G401.6 (cell line): Measurements from ENCODE around the gene MLYCD.
"Not testable (repeated sequence)": the region's sequence is repeated elsewhere in the genome, so short reads cannot be mapped to it uniquely, and the experiment has no call there.

ENCODE experiments used
- FAIRE-seq: peaks from 2 replicates; lab custom pipeline; 2012; peaks lifted over from hg19 to GRCh38; lab: Jason Lieb, UNC

MLYCD gene

DNA sequence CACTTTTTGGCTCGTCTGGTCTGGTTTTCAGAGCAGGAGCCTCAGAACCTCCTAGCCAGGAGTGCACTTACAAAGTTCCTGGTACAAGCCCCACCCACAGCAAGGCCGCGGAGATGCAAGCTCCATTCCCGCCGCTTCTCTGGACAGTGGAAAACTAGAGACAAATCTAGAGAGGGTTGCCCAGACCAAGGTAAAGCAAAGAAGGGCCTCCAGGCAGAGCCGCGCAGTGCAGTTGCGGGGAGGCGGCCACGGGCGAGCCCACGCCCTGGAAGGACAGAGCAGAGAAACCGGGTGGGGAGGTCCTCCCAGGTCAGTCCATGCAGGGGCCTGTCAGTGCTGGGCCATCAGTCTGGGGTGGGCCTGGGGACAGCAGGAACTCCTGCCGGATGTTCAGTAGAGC, 43.2 kb downstream of the MLYCD start:
- FAIRE-seq: no peak

DNA sequence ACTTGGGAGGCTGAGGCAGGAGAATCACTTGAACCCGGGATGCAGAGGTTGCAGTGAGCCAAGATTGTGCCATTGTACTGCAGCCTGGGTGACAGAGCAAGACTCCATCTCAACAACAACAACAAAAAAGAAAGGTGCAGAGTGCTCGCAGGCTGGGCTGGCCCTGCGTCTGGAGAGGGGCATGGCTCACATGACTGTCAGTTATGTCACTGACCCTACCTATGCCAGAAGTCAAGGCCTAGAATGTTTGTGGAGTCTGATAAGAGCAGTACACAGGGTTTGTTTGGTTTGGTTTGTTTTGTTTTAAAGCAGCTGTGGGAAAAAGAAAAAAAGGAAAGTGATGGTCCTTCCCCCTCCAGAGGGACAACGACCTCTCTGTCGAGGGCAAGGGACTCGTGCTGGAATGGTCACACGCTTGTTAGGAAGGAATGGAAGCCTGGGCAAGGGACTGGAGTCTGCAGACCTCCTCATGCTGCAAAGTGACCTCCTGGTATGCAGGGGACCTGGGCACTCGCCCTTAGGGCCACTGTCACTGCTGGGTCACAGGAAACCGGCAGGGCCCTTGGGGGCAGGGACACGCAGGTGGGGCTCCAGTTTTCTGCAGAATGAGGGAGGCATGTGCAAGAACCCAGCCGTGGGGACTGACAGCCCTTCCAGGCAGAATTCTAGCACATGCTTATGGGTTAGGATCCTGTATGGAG, 44.0 kb downstream of the MLYCD start:
- no peak for FAIRE-seq

- FAIRE-seq: no peak
Observed at GRCh38 chr16:83943516-83944050, 44.7 kb downstream of the MLYCD start.

- FAIRE-seq: no peak
Observed at GRCh38 chr16:83945587-83945986, 46.7 kb downstream of the MLYCD start.

DNA sequence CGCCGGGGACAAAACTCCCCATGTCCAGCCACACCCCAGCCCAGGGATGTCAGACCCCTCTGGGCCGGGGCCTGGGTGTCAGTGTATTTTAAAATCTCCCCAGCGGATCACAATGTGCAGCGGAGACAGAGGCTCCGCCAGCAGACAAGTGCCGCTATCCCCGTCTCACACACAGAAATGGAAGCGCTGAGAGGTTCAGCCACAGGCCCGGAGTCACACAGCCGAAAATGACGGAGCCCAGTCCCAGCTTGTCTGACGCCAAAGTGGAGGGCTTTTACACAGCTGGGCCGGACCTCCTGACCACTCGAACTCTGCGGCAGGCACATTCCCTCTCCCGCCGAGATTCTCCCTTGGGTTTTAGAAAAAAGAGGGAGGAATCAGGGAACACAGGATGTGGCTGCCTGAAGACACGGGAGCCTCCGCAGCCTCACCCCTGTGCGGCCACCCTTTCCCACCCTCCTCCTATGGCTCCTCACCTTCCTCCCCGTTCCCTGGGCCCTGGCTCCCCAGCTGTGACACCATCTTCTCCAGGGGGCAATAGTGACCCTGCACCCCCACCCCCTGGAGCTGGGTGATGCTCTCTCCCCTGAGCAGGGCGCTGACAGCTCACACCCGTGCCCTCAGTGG, 47.4 kb downstream of the MLYCD start:
- no peak for FAIRE-seq

- FAIRE-seq: no peak
Observed at GRCh38 chr16:83946781-83947566, 48.1 kb downstream of the MLYCD start.

GRCh38 chr16:83947642-83948234, 48.8 kb downstream of the MLYCD start:
- no peak for FAIRE-seq

GRCh38 chr16:83948914-83949723, 50.2 kb downstream of the MLYCD start:
- no peak for FAIRE-seq

DNA sequence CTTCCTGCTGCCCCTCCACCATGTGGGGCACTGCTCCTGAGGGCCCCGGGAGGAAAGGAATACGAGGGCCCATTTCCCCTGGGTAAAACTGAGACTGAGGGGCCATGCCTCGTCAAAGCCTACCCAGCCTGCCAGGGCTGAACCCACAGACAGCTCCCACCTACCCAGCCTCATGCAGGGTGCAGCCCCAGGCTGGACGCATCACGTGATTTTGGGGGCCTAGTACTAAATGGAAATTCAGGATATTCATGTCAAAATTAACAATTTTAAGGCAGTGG, 50.7 kb downstream of the MLYCD start:
- no peak for FAIRE-seq

DNA sequence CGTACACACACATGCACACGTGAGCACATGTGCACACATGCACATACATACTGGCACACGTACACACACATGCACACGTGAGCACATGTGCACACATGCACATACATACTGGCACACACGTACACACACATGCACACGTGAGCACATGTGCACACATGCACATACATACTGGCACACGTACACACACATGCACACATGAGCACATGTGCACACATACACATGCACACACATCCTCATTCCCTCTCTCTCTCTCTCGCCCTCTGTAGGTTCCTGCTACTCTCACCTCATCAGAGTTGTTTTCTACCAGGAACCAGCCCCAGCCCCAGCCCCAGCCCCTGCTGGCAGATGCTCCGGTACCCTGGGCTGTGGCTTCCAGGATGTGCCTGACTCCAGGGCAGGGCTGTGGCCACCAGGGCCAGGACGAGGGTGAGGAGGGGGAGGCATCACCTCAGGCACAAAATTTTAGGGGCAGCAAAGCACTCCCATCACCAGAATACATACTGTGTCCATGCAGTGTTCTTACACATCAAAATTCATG, 52.0 kb downstream of the MLYCD start:
- FAIRE-seq: not testable (repeated sequence)

DNA sequence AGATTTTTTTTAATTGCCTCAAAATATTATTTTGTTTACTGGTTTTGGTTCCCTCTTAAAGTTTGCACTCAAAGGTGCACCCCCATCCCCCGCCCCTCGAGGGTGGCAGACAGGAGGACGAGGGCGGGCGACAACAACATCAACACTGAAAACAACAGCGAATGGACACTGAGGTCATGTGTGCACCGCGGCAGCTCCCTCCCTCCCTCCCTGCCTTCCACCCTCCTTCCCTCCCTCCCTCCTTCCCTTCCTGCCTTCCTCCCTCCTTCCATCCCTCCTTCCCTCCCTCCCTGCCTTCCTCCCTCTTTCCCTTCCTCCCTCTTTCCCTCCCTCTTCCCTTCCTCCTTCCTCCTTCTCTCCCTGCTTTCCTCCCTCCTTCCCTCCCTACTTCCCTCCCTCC, 52.6 kb downstream of the MLYCD start:
- no peak for FAIRE-seq

DNA sequence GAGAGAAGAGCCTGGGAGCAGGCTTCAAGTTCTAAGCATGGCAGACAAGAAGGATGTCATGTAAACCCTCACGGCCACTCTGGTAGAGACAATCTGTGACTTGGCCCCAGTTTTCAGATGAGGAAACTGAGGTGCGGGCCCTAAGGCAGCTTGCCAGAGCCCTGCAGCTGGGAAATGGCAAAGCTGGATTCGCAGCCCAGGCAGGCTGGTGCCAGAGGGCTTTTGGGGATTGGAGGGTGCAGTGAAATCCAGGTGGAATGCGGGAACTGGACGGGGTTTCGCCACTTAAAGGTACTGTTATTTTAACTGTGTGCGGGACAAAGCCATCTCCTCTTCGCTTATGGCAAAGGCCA, 53.6 kb downstream of the MLYCD start:
- FAIRE-seq: no peak

GRCh38 chr16:83952940-83953795, 54.3 kb downstream of the MLYCD start, which contains the start of gene OSGIN1:
TSS of gene OSGIN1 (plus strand) at chr16:83953240. CDS start at chr16:83957672, 4,432 bp downstream.
- no peak for FAIRE-seq

GRCh38 chr16:83953796-83954576, 55.1 kb downstream of the MLYCD start:
- FAIRE-seq: no peak

- no peak for FAIRE-seq
Observed at GRCh38 chr16:83954577-83955016, 55.7 kb downstream of the MLYCD start.

- no peak for FAIRE-seq
Observed at GRCh38 chr16:83955218-83956130, 56.6 kb downstream of the MLYCD start.

- FAIRE-seq: no peak
Observed at GRCh38 chr16:83956336-83957289, 57.7 kb downstream of the MLYCD start.
